Measurements from ENCODE around the gene C1orf74.
"Not testable (repeated sequence)": the region's sequence is repeated elsewhere in the genome, so short reads cannot be mapped to it uniquely, and the experiment has no call there.

The C1orf74 gene

DNA sequence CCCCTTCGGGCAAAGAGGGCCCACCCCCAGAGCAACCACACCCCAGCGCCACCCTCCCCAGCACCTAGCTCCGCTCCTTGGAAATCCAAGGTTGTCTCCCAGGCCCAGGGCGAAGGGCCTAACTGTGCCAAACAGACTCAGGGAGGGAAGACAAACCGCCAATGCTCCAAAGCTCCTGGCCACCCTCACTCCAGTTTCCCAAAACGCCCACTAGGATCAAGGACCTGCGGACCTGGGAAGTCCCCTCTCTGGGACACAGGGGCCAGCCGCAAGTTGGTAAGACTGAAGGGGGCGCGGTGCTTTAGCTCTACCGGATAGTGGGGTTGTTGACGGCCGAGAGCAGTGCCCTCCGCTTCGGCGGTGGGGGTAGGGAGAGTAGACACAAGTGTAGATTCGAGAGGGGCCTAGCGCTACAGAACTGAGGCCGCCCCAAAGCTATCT, 21.0 kb upstream of the C1orf74 start:
- DNase-seq: no peak

GRCh38 chr1:209803568-209803967, 19.2 kb upstream of the C1orf74 start:
- no peak for DNase-seq

DNA sequence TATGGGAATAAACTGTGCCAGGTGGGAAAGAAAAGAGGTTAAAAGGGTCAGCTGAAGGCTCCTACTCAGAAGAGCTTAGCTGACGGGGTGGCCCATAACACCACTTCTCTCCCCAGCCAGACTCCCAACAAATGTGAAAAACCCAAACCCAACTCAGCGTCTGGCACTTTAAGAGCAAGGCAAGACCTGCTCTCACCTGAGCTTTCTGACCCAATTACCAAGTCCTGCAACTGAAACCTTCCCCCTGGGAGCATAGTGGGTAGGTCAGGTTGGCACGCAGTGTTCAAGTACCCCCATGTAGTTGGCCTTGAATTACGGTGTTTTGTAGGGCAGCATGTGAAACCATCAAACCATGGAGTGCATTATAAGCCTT, 18.4 kb upstream of the C1orf74 start:
- no peak for DNase-seq

- no peak for DNase-seq
These were observed 17.9 kb upstream of the C1orf74 start for GRCh38 chr1:209802117-209802779.

DNA sequence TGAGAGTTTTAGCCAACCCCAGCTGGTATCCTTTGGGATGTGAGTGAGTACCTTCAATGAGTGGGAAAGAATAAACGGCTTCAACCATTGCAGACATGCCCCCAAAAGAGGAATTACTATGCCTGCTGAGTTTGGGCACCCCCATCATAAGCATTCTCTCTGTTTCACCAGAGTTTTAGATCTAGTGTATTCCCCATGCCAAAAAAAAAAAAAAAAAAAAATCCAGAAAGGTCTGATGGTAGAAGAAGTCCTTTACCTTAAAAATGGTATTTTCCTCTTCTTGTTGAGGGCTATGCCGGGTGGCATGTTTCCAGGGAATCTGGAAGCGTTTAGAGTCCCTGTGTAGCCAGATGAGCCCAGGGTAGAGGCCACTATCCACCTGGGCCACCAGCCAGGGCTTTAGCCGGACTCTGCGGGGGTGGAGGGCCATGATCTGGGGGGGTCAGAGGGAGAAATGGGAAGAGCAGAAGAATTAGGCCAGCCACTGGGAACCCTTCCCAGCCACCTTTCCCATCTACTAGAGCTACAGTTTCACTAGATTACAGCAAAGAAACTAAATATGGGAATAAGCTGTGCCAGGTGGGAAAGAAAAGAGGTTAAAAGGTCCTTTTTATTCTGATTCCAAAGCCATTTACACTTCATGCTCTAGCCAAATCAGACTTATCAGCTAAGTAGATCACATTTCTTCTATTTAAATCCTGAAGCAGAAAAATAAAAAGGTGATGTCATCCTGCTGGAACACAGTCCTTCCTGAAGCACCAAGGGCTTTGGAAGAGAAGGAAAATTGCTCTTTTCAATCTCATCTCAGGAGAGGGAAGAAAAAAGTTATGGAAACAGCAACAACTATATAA, 16.9 kb upstream of the C1orf74 start:
- DNase-seq: no peak

GRCh38 chr1:209797978-209798639, 13.8 kb upstream of the C1orf74 start:
- no peak for DNase-seq

DNA sequence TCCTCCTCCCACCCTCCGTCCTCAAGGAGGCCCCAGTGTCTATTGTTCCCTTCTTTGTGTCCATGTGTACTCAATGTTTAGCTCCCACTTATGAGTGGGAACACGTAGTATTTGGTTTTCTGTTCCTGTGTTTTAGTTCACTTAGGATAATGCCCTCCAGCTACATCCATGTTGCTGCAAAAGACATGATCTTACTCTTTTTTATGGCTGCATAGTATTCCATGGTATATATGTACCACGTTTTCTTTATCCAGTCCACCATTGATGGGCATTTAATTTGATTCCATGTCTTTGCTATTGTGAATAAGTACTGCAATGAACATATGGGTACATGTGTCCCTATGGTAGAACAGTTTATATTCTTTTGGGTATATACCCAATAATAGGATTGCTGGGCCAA, 9.4 kb upstream of the C1orf74 start:
- DNase-seq: not testable (repeated sequence)

- no peak for DNase-seq
These were observed 7.6 kb upstream of the C1orf74 start for GRCh38 chr1:209791920-209792319.

- no peak for DNase-seq
These were observed 6.2 kb upstream of the C1orf74 start for GRCh38 chr1:209790286-209791193.

DNA sequence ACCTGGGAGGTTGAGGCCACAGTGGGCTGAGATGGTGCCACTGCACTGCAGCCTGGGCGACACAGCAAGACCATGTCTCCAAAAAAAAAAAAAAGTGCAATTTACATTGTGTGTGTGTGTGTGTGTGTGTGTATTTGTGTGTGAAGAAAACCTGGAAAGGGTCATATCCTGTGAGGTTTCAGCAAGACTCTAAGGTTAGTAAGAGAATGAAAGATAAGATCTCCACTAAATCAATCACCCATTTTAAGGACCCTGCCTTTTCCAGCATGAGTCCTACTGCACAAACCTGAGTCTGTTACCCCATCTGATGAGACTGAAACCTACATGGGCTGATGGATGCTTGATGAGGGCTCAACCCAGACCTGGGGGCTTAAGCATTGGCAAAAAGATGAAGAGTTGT, 4.9 kb upstream of the C1orf74 start:
- no peak for DNase-seq

GRCh38 chr1:209787551-209787950, 3.2 kb upstream of the C1orf74 start:
- DNase-seq: no peak

DNA sequence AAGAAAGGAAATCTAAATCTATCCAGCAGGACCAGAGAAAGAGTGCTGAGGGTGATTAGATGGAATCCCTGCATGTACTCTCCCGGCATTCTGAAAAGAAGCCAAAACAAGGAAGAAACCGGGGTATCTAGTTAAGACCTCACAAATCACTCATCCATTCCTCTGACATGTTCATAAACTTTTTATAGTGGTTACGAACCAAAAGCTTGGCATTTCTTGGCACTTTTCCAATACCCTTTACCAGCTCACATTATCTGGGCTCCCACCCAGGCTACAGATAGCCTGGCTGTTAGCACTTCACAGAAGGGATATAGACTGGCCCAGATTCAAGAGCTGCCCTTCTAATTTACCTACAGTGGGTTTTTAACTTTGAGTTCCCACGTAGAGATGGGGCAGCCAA, 1.8 kb upstream of the C1orf74 start:
- DNase-seq: no peak

- DNase-seq: no peak
These were observed 1.2 kb upstream of the C1orf74 start for GRCh38 chr1:209785592-209785991.

DNA sequence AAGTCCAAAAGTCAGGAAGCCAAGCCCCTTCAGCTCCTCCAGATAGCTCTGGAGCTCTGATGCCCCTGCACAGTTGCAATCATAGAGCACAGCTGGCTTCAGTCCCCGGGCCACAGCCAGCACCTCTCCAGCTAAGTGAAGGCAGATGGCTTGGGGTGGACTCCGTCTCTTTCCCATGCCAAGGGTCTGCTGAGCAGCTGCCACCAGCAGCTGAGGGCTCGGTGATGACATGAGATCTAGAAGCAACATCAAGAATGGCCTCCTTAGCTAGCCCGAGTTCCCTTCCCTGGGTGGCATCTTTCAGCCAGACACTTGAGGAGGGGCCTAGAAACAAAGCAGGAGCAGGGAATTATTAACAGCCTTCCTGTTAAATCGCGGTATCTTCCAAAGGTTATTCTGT, 973 bp downstream of the C1orf74 start:
- no peak for DNase-seq

DNA sequence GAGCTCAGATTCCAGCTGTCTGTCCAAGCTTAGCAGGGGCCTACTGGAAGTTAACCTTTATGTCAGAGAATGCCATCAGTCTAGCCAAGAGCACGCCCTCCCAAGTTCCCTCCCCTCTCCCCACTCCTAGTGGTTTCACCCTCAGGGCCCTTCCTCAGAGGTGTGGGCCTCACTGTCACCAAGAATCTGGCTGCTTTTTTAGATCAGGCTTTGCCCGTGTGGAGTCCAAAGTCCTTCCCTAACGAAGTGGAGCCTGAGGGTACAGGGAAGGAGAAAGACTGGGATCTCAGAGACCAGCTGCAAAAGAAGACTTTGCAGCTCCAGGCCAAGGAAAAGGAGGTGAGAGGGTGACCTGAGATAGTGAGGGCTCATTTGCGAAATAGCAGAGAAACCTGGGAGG, 4.1 kb downstream of the C1orf74 start:
- no peak for DNase-seq

- no peak for DNase-seq
These were observed 6.3 kb downstream of the C1orf74 start for GRCh38 chr1:209778102-209778501.

- DNase-seq: no peak
These were observed 6.8 kb downstream of the C1orf74 start for GRCh38 chr1:209777587-209777986.

GRCh38 chr1:209775678-209776077, 8.7 kb downstream of the C1orf74 start:
- DNase-seq: no peak

DNA sequence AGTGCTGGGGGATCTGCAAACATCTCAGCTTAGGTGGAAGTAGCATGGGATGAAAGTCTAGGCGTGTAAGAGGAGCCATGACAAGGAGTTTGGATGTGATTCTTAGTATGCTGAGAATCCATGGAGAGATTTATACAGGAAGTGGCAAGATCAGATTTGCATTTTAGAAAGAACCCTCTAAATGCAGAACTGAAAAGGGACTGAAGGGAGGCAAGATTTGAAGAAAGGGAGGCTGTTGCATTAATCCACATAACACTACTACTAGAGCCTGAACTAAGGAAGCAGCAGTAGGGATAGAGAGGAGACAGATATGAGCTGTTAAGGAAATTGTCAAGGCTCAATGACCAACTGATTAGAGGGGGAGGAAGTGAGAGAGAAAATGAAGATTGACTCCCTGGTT, 9.8 kb downstream of the C1orf74 start:
- no peak for DNase-seq

DNA sequence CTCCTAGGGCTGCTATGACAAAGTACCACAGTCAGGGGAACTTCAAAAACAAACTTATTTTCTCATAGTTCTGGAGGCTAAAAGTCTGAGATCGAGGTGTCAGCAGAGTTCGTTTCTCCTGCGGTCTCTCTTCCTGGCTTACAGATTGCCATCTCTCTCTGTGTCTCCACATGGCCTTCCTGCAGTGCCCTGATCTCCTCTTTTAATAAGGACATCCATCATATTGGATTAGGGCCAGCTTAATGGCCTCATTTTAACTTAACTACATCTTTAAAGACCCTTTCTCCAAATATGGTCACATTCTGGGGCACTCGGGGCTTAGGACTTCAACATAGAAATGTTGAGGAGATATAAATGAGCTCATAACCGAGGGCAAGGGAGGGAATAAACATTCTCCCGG, 12.2 kb downstream of the C1orf74 start:
- no peak for DNase-seq

- no peak for DNase-seq
These were observed 13.5 kb downstream of the C1orf74 start for GRCh38 chr1:209770636-209771415.

DNA sequence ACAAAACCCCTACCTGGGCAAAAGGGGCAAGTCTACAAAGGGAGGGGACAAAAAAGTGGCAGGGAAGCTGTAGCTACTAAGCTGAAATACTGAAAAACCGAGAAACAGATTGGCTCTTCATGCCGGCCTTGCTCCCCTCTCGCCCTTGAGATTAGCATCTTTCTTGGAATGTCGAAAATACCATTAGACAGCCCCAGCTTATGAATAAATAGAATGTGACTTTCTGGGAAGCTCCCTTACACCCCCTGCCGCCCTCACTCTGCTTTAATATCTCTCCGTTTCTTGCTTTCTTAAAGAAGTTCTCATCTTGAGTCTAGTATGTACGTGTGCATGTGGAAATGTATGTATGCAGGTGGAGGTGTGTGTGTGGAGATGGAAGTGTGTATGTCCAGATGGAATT, 14.4 kb downstream of the C1orf74 start:
- no peak for DNase-seq

Data from CD4-positive, alpha-beta T cell treated with Interleukin-15 for 1 hour (primary cell).